HEK293T (cell line): ENCODE measurements around the gene RNLS.

Experiments
- BHLHE40 ChIP-seq: fragments of 450-650 bp; IDR thresholded peaks from 2 replicates; pipeline ENCODE4 v1.6.1; 2016; ENCODE audit warnings: mild to moderate bottlenecking, moderate library complexity, borderline replicate concordance
- FOXA1 ChIP-seq: fragments of 450-650 bp; IDR thresholded peaks from 2 replicates; pipeline ENCODE4 v1.6.1; 2016; ENCODE audit warnings: mild to moderate bottlenecking
- FOXK2 ChIP-seq: fragments of 450-650 bp; IDR thresholded peaks from 2 replicates; pipeline ENCODE4 v1.6.1; 2016; ENCODE audit warnings: mild to moderate bottlenecking
- SUZ12 ChIP-seq: fragments of 450-650 bp; IDR thresholded peaks from 2 replicates; pipeline ENCODE4 v1.6.1; 2016; ENCODE audit warnings: mild to moderate bottlenecking

GRCh38 chr10:88594482-88594881 is 11.4 kb upstream of the RNLS start:
- TF ChIP-seq FOXA1 = no peak
- no peak for TF ChIP-seq SUZ12
- no peak for TF ChIP-seq BHLHE40
- no peak for TF ChIP-seq FOXK2
